ENCODE results near the gene VKORC1.

DNA sequence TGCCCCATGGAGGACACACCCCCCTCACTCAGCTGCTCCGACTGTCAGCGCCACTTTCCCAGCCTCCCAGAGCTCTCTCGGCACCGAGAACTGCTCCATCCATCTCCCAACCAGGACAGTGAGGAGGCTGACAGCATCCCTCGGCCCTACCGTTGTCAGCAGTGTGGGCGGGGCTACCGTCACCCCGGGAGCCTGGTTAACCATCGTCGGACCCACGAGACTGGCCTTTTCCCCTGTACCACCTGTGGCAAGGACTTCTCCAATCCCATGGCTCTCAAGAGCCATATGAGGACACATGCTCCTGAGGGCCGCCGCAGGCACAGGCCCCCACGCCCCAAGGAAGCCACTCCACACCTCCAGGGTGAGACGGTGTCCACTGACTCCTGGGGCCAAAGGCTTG is 18.3 kb downstream of the VKORC1 start:
- TF ChIP-seq, protein P1, sequence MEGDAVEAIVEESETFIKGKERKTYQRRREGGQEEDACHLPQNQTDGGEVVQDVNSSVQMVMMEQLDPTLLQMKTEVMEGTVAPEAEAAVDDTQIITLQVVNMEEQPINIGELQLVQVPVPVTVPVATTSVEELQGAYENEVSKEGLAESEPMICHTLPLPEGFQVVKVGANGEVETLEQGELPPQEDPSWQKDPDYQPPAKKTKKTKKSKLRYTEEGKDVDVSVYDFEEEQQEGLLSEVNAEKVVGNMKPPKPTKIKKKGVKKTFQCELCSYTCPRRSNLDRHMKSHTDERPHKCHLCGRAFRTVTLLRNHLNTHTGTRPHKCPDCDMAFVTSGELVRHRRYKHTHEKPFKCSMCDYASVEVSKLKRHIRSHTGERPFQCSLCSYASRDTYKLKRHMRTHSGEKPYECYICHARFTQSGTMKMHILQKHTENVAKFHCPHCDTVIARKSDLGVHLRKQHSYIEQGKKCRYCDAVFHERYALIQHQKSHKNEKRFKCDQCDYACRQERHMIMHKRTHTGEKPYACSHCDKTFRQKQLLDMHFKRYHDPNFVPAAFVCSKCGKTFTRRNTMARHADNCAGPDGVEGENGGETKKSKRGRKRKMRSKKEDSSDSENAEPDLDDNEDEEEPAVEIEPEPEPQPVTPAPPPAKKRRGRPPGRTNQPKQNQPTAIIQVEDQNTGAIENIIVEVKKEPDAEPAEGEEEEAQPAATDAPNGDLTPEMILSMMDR (IDR thresholded peaks at IDR 0.05 in 8 of 11, conservative IDR thresholded peaks at IDR 0.05 in 3 of 11): no peak
- TF ChIP-seq POLR2A (IDR thresholded peaks at IDR 0.05): no peak
